HL-60/S4 (cell line): ENCODE data around the gene NLGN1.
"Not testable (repeated sequence)": the region's sequence is repeated elsewhere in the genome, so short reads cannot be mapped to it uniquely, and the experiment has no call there.

Source experiments
- in situ Hi-C: fragments of 300-500 bp; cut with MboI; formaldehyde crosslinking; loops from 2 replicates; pipeline ENCODE4 v1.14.3; 2022; ENCODE audit warnings: low sequenced_read_pairs

Gene NLGN1

DNA sequence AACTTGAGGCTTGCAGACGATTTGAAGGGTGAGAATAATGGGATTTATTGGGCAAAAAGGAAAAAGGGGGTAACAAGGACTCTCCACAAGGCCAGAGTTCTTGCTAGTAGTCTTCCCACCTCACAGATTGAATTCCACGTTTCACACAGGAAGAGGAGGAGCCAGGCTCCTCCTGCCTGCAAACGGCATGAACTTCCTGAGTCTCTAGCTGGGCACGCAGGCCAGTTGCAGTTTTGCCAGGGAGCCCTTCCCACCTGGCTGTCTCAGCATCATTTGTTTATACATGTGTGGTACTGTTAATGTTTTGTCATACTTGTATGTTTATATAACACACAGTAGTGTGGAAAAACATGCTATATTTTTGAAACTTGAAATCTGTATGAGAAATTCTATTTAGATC is 155.0 kb downstream of the NLGN1 start:
- in situ Hi-C loops = no loop called here

- in situ Hi-C loops = no loop called here
These were observed 156.2 kb downstream of the NLGN1 start for GRCh38 chr3:173553635-173554280.

DNA sequence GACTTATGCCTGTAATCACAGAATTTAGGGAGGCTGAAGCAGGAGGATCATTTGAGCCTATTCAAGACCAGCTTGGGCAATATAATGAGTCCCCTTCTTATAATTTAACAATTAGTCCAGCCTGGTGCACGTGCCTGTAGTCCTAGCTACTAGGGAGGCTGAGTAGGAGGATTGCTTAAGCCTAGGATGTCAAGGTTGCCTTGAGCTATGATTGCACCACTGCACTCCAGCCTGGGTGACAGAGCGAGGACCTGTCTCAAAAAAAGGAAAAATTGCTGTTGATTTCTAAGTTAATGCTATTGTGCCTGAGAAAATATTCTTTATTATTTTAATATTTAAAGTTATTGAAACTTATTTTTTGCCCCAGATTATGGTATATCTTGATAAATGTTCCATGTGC is 159.0 kb downstream of the NLGN1 start:
- in situ Hi-C loops = no loop called here

DNA sequence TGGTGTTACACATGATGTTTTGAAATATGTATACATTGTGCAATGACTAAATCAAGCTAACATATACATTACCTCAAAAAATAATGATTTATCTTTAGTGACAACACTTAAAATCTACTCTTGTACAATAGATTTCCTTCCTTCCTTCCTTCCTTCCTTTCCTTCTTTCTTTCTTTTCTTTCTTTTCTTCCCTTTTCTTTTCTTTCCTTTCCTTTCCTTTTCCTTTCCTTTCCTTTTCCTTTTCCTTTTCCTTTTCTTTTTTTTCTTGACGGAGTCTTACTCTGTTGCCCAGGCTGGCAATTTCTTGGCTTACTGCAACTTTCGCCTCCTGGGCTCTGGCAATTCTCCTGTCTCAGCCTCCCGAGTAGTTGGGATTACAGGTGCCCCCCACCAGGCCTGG is 170.5 kb downstream of the NLGN1 start:
- in situ Hi-C loops = no loop called here

DNA sequence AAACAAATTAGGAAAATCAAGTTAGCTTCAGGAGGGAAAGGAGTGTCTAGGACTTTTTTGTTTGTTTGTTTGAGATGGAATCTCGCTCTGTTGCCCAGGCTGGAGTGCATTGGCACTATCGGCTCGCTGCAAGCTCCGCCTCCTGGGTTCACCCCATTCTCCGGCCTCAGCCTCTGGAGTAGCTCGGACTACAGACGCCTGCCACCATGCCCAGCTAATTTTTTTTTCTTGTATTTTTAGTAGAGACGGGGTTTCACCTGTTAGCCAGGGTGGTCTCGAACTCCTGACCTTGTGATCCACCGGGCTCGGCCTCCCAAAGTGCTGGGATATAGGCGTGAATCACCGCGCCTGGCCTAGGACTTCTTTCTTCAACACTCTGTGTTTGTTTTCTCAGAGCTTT is 171.1 kb downstream of the NLGN1 start:
- in situ Hi-C loops = no loop called here

GRCh38 chr3:173583496-173583895 is 186.0 kb downstream of the NLGN1 start:
- in situ Hi-C loops = no loop called here

DNA sequence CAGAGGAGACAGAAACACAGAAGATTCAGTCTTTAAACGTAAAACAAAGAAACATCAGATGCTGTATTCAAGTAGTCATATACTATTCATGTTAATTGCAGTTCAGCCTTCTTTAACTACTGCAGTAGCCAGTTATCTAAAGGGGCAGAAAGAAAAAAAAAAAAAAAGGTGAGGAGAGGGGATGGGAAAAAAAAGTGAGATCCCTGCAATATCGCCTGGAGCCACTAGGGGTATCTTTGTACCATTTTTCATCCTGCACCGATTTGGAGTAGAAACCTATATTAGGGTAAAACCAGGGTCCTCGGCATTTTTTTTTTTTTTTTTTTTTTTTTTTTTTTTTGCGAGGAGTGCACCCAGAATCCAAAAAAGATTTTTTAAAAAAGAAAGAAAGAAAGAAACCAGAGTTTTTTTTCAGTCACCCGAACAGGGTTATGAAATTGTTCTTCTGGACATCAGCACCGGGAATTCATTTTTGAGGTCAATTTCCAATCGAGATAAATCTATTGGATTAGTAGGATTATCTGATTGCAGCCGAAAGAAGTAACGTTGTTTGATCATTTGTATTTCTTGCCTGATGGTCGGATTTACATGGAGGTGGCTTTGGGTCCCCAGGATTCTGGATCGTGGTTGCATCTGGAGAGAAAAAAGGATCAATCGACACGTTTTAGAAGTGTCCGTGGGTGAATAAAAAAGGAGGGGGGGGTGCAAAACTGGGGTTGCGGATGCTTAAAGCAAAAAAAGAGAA is 186.7 kb downstream of the NLGN1 start:
- in situ Hi-C loops = no loop called here

GRCh38 chr3:173584838-173585831 is 187.6 kb downstream of the NLGN1 start:
- in situ Hi-C loops = no loop called here

- in situ Hi-C loops = no loop called here
These were observed 188.6 kb downstream of the NLGN1 start for GRCh38 chr3:173586166-173586565.

DNA sequence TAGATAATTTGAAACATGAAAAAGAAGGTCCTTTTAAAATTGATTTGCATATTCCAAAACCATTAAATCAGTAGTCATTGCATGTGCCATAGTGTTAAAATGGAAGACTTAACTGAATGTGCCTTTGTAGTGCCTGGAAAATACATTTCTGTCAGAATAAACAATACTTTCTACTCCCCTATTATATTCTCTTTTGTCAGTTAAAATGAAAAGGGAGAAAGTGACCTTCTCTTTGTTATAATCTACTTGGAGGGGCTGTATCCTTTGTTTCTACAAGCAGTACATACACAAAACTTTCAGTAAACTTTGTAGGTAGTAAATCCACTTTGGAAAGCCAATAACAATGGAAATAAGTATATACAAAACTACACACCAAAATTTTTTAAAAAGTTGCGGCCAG is 189.5 kb downstream of the NLGN1 start:
- in situ Hi-C loops = no loop called here

DNA sequence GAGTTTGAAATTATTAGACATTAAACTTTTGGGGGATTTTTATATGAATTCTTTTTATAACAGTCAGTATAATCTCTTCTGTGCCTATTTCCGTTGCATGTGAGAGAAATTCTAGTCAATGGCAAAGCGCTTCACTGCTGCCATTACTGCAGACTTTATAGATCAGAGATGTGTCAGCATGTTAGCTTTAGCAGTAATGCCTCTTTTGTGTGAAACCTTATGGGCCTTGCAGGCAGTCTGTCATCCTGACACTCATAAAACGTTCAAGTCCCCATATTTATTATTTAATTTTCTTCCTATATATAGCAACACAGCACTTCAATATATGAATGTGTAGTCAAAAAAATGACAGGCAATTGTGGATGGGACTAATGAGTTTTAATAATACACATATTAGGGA is 191.0 kb downstream of the NLGN1 start:
- in situ Hi-C loops = no loop called here

GRCh38 chr3:173589116-173589515 is 191.6 kb downstream of the NLGN1 start:
- in situ Hi-C loops = no loop called here

DNA sequence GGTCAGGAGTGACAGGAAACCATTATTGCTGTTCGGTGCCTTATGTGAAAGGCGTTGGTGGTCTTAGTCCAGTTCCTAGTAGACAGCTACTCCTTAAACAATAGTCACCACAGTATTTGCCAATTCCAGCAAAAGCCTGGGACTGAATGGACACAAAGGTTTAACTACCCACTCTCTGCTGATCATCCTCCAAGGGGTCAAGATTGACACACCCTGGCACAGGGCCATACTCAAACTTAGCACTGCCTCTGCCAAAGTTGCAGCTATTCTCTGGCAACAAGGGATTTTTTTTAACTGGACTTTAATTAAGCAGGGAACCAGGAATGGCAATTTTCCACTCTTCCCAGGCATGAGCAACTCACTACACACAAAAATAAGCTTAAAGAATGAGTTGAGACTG is 193.9 kb downstream of the NLGN1 start:
- in situ Hi-C loops = no loop called here

- in situ Hi-C loops = not testable (repeated sequence)
These were observed 197.3 kb downstream of the NLGN1 start for GRCh38 chr3:173594881-173595280.

- in situ Hi-C loops = no loop called here
These were observed 202.1 kb downstream of the NLGN1 start for GRCh38 chr3:173599673-173600072.

DNA sequence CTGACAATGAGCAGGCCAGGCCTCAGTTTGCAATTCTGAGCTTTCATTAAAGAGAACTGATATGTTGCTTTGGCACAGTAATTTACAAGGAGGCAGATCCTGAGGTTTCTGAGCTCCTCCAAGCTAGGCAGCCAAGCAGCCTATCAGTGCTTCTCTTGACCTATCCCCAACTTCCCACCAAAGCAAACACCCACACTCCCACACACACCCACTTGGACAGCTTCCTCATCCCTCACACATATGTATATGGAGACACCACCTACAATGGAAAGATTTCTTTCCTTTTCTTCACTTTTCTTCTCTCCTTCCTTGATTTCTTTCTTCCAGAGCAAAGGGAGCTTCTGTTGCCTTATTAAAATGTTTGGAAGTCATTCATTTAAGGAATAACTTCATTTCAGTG is 217.0 kb downstream of the NLGN1 start:
- in situ Hi-C loops = no loop called here

- in situ Hi-C loops = no loop called here
These were observed 218.1 kb downstream of the NLGN1 start for GRCh38 chr3:173615661-173616060.

GRCh38 chr3:173617490-173617889 is 219.9 kb downstream of the NLGN1 start:
- in situ Hi-C loops = no loop called here

DNA sequence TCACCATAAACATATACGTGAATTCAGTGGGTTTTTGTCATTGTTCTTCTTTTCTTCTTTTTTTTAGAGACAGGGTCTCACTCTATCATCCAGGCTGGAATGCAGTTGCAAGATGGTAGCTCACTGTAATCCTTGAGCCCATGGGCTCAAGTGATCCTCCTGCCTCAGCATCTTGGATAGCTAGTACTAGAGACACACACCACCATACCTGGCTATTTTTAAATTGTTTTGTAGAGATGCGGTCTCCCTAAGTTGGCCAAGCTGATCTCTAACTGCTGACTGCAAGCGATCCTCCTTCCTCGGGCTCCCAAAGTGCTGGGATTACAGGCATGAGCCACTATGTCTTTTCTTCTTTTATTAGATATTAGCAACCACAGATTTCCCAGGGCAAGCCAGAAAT is 220.6 kb downstream of the NLGN1 start:
- in situ Hi-C loops = no loop called here

DNA sequence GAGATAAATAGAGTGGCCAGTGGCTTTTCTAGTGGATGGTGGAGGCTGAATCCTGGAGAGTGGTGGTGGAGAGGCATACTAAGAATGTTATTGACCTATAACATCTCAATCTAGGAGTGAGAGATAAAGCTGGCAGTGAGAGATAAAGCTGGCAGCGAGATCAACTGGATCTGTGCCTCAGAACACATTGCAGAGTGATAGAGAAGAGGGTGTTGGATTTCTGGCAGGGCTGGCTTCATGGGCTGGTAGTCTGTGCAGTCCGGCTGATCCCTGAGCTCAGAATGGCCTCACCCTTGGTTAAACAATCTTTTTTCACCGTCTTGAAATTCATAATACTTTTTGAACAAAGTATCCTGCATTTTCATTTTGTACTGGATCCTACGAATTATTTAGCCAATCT is 221.2 kb downstream of the NLGN1 start:
- in situ Hi-C loops = no loop called here

DNA sequence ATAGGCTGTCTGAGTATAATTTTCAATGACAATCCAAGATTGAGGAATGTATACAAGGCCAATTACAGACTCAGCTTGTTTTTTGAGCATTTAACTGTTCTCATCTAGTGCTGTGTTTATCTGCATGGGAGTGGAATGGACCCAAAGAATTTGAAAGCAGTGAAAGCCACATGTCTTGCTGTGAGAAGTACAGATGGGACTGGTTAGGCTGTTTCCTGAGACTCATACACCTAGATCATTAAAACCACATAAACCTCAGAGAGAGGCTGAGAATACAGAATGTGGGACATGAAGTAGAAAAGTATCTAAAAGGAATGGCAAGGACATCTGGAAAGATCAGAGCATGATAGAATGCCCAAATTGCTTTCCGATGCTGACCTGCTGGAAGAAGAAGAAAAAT is 224.6 kb downstream of the NLGN1 start:
- in situ Hi-C loops = no loop called here

DNA sequence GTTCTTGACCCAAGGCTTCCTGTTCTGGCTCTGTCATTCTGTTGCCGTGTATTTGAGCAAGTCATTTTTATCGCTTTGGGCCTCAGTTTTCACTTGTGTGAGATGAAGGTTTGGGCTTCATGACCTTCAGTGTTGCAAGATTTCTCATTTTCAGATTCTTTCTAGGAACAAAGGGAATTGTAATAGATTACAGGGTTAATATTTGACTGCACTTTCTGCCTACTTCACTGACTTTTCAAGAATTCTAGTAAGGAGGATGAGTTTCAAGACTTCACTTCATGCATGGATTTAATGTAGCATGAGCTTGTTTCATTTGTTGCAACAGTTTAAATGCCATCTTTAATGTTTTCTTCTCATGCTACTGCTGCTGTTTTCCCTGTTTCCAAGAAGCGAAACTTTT is 226.5 kb downstream of the NLGN1 start:
- in situ Hi-C loops = no loop called here
